Activated CD8-positive, alpha-beta memory T cell treated with anti-CD3 and anti-CD28 coated beads, Interleukin-2, amount 50 U/mL, for 1 hour (primary cell): ENCODE results near the gene PDCL3.

Experiments used
- DNase-seq: peaks from one replicate; pipeline ENCODE4 v3.0.0-alpha.2; 2020; ENCODE audit errors: extremely low read depth

Gene PDCL3

GRCh38 chr2:100562613-100563406, at the start of gene PDCL3:
PDCL3 (plus strand) TSS chr2:100562993; CDS start chr2:100563068, 75 bp downstream.
- DNase-seq: peak; percentile 80

GRCh38 chr2:100513650-100514049, 49.1 kb upstream of the PDCL3 start:
- DNase-seq: no peak

GRCh38 chr2:100517556-100517955, 45.2 kb upstream of the PDCL3 start:
- DNase-seq: no peak

- DNase-seq: no peak
Measured at GRCh38 chr2:100518801-100519200, 44.0 kb upstream of the PDCL3 start.

- DNase-seq: no peak
Measured at GRCh38 chr2:100520224-100520623, 42.6 kb upstream of the PDCL3 start.

- no peak for DNase-seq
Measured at GRCh38 chr2:100522430-100522829, 40.4 kb upstream of the PDCL3 start.

- DNase-seq: no peak
Measured at GRCh38 chr2:100524331-100524730, 38.5 kb upstream of the PDCL3 start.

GRCh38 chr2:100526868-100527267, 35.9 kb upstream of the PDCL3 start:
- DNase-seq: no peak

GRCh38 chr2:100527440-100528015, 35.3 kb upstream of the PDCL3 start:
- no peak for DNase-seq

- no peak for DNase-seq
Measured at GRCh38 chr2:100529176-100529575, 33.6 kb upstream of the PDCL3 start.

- DNase-seq: no peak
Measured at GRCh38 chr2:100529900-100530299, 32.9 kb upstream of the PDCL3 start.

- no peak for DNase-seq
Measured at GRCh38 chr2:100535855-100536254, 26.9 kb upstream of the PDCL3 start.

GRCh38 chr2:100537918-100538317, 24.9 kb upstream of the PDCL3 start:
- no peak for DNase-seq

- no peak for DNase-seq
Measured at GRCh38 chr2:100539221-100539620, 23.6 kb upstream of the PDCL3 start.

GRCh38 chr2:100541404-100541803, 21.4 kb upstream of the PDCL3 start:
- DNase-seq: no peak

GRCh38 chr2:100542418-100542817, 20.4 kb upstream of the PDCL3 start:
- no peak for DNase-seq

GRCh38 chr2:100544911-100545596, 17.7 kb upstream of the PDCL3 start:
- no peak for DNase-seq

GRCh38 chr2:100546469-100546868, 16.3 kb upstream of the PDCL3 start:
- no peak for DNase-seq

- no peak for DNase-seq
Measured at GRCh38 chr2:100548771-100549170, 14.0 kb upstream of the PDCL3 start.

- DNase-seq: no peak
Measured at GRCh38 chr2:100551303-100551702, 11.5 kb upstream of the PDCL3 start.

- no peak for DNase-seq
Measured at GRCh38 chr2:100554798-100555407, 7.9 kb upstream of the PDCL3 start.

- no peak for DNase-seq
Measured at GRCh38 chr2:100556746-100557145, 6.0 kb upstream of the PDCL3 start.
